Ishikawa (cell line): ENCODE measurements around the gene RAB11FIP4.

ENCODE experiments used
- CEBPB ChIP-seq: IDR thresholded peaks from 2 replicates; pipeline ENCODE4 v1.6.1; 2012
- CREB1 ChIP-seq: IDR thresholded peaks from 2 replicates; pipeline ENCODE4 v1.6.1; 2012; ENCODE audit warnings: low read depth
- EGR1 ChIP-seq: IDR thresholded peaks from 2 replicates; pipeline ENCODE4 v1.6.1; 2012
- EP300 ChIP-seq: IDR thresholded peaks from 2 replicates; pipeline ENCODE4 v1.6.1; 2012; ENCODE audit warnings: borderline replicate concordance
- FOXM1 ChIP-seq: IDR thresholded peaks from 2 replicates; pipeline ENCODE4 v1.6.1; 2012; ENCODE audit warnings: low read depth, borderline replicate concordance
- NFIC ChIP-seq: IDR thresholded peaks from 2 replicates; pipeline ENCODE4 v1.6.1; 2012
- RAD21 ChIP-seq: IDR thresholded peaks from 2 replicates; pipeline ENCODE4 v1.6.1; 2012; ENCODE audit warnings: low read depth
- TAF1 ChIP-seq: IDR thresholded peaks from 2 replicates; pipeline ENCODE4 v1.6.1; 2012; ENCODE audit warnings: low read depth, mild to moderate bottlenecking
- TCF12 ChIP-seq: IDR thresholded peaks from 2 replicates; pipeline ENCODE4 v1.6.1; 2012; ENCODE audit warnings: low read depth
- TEAD4 ChIP-seq: IDR thresholded peaks from 2 replicates; pipeline ENCODE4 v1.6.1; 2012
- YY1 ChIP-seq: IDR thresholded peaks from 2 replicates; pipeline ENCODE4 v1.6.1; 2012; ENCODE audit warnings: low read depth
- ZBTB7A ChIP-seq: IDR thresholded peaks from 2 replicates; pipeline ENCODE4 v1.6.1; 2012; ENCODE audit warnings: low read depth
- TF ChIP-seq, protein P1 (sequence below): IDR thresholded peaks from 2 replicates; pipeline ENCODE4 v1.6.1; 2012; ENCODE audit warnings: low read depth, mild to moderate bottlenecking
- TF ChIP-seq, protein P2 (sequence below): IDR thresholded peaks from 2 replicates; pipeline ENCODE4 v1.6.1; 2012
- TF ChIP-seq, protein P3 (sequence below): IDR thresholded peaks from 2 replicates; pipeline ENCODE4 v1.6.1; 2012

Gene RAB11FIP4

DNA sequence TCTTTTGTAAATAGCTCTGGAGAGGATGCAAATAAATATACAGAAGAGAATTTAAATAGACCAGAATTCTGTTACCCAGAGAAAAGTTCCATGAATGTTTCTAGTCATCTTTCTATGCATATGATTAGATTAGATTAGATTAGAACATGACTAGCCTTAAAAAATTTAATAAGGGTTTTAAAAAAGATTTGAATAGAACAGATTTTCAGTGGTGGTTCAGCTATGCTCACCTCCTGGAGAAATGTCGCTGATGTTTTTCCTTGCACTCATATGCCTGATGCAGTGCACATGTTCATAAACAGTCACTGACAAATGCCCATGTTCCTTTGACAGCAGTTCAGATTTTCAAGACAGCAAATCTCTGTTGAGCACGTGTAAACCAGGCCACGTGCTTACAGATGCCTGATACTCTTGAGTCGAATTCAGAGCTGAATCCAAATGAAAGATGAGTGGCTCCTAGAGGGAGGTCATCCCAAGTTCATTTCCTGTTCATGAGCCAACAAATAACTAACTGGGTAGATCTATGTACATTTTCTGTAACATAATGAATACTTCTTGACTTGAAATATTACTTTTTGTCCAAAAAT lies 19.9 kb upstream of the RAB11FIP4 start:
- TF ChIP-seq TEAD4, result no peak

DNA sequence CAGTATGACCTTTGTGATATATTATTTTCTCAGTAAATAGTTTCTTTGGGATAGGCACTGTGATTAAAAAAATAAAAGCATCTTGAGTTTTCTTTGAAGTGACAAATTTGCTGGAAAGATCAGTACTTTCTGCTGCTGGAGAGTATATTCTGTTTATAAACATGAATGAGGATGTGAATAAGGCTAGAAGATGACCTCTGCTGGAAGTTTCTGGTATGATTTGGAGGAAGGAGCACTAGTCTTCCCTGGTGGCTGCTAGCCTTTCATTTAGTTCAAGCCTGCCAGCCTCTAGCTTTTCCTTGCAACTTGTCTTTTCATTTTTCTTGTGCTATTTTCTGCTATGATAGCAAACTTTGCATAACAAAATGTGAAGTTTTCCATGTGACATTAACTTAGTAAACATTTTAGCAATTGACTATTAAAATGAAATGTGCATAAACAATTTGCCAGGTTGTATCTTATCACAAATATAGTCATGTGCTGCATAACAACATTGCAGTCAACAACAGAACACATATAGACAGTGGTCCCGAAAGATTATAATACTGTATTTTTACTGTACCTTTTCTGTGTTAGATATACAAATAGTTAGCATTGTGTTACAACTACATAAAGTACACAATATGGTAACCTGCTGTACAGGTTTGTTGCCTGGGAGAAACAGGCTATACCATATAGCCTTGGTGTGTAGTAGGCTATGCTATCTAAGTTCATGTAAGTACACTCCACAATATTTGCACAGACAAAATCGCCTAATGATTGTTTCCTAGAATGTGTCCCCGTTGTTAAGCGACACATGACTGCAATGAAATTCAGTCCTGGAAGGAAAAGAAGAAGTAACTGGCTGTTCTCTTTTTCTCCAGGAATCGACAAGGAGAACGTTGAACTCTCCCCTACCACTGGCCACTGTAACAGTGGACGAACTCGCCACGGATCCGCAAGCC lies 18.1 kb upstream of the RAB11FIP4 start:
- TF ChIP-seq ZBTB7A (no peak), NFIC (no peak), YY1 (no peak), RAD21 (peak; percentile 52), EP300 (no peak), CEBPB (no peak)
- TF ChIP-seq, protein P1, sequence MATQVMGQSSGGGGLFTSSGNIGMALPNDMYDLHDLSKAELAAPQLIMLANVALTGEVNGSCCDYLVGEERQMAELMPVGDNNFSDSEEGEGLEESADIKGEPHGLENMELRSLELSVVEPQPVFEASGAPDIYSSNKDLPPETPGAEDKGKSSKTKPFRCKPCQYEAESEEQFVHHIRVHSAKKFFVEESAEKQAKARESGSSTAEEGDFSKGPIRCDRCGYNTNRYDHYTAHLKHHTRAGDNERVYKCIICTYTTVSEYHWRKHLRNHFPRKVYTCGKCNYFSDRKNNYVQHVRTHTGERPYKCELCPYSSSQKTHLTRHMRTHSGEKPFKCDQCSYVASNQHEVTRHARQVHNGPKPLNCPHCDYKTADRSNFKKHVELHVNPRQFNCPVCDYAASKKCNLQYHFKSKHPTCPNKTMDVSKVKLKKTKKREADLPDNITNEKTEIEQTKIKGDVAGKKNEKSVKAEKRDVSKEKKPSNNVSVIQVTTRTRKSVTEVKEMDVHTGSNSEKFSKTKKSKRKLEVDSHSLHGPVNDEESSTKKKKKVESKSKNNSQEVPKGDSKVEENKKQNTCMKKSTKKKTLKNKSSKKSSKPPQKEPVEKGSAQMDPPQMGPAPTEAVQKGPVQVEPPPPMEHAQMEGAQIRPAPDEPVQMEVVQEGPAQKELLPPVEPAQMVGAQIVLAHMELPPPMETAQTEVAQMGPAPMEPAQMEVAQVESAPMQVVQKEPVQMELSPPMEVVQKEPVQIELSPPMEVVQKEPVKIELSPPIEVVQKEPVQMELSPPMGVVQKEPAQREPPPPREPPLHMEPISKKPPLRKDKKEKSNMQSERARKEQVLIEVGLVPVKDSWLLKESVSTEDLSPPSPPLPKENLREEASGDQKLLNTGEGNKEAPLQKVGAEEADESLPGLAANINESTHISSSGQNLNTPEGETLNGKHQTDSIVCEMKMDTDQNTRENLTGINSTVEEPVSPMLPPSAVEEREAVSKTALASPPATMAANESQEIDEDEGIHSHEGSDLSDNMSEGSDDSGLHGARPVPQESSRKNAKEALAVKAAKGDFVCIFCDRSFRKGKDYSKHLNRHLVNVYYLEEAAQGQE, result no peak
- TF ChIP-seq, protein P2, sequence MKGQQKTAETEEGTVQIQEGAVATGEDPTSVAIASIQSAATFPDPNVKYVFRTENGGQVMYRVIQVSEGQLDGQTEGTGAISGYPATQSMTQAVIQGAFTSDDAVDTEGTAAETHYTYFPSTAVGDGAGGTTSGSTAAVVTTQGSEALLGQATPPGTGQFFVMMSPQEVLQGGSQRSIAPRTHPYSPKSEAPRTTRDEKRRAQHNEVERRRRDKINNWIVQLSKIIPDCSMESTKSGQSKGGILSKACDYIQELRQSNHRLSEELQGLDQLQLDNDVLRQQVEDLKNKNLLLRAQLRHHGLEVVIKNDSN, result no peak

DNA sequence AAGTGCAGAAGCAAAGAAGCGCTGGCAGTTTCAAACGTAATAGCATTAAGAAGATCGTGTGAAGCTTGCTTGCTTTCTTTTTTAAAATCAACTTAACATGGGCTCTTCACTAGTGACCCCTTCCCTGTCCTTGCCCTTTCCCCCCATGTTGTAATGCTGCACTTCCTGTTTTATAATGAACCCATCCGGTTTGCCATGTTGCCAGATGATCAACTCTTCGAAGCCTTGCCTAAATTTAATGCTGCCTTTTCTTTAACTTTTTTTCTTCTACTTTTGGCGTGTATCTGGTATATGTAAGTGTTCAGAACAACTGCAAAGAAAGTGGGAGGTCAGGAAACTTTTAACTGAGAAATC lies 17.4 kb upstream of the RAB11FIP4 start:
- TF ChIP-seq TAF1 (no peak), YY1 (no peak), NFIC (no peak), CEBPB (no peak), EP300 (no peak), CREB1 (no peak), RAD21 (no peak), EGR1 (no peak), FOXM1 (no peak), TCF12 (no peak), TEAD4 (no peak), ZBTB7A (no peak)
- TF ChIP-seq, protein P2, result no peak
- TF ChIP-seq, protein P1, result no peak
- TF ChIP-seq, protein P3, sequence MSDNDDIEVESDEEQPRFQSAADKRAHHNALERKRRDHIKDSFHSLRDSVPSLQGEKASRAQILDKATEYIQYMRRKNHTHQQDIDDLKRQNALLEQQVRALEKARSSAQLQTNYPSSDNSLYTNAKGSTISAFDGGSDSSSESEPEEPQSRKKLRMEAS, result no peak

DNA sequence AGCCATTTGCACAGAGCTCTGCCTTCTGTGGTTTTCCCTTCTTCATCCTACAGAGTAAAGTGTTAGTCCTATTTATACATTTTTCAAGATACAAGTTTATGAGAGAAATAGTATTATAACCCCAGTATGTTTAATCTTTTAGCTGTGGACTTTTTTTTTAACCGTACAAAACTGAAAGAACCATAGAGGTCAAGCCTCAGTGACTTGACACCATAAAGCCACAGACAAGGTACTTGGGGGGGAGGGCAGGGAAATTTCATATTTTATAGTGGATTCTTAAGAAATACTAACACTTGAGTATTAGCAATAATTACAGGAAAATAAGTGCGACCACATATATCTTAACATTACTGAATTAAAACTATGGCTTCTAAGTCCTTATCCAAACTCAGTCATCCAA lies 17.0 kb upstream of the RAB11FIP4 start:
- TF ChIP-seq ZBTB7A, result no peak
- no peak for TF ChIP-seq CREB1
- no peak for TF ChIP-seq EP300
- TF ChIP-seq TCF12, result no peak
- no peak for TF ChIP-seq YY1
- no peak for TF ChIP-seq TEAD4
- TF ChIP-seq, protein P1, result no peak
- TF ChIP-seq, protein P2, result no peak
- no peak for TF ChIP-seq CEBPB
- TF ChIP-seq FOXM1, result no peak
- TF ChIP-seq RAD21, result no peak
